OCI-M2 (cell line): ENCODE results near the gene TMUB1.

Experiments
- DNase-seq: peaks from one replicate; lab custom pipeline; 2025; ENCODE audit not compliant: unreplicated experiment; lab: John Stamatoyannopoulos, UW

Gene TMUB1

GRCh38 chr7:151071032-151071866, 12.0 kb downstream of the TMUB1 start:
- DNase-seq: no peak

DNA sequence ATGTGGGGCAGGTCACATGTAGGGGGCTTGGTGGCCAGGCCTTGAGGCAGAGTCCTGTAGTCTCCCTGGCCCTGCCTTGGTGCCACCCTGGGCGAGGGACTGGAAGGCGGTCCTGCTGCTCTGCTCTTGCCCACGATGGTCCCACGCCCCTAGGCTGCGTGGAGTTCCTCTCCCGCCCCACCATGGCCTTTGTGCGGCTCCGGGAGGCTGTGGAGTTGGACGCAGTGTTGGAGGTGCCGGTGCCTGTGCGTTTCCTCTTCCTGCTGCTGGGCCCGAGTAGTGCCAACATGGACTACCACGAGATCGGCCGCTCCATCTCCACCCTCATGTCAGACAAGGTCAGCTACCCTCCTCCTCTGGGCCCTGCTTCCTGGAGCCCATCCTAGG, 12.7 kb downstream of the TMUB1 start:
- no peak for DNase-seq

- DNase-seq: no peak
Observed at GRCh38 chr7:151069841-151070573, 13.3 kb downstream of the TMUB1 start.

DNA sequence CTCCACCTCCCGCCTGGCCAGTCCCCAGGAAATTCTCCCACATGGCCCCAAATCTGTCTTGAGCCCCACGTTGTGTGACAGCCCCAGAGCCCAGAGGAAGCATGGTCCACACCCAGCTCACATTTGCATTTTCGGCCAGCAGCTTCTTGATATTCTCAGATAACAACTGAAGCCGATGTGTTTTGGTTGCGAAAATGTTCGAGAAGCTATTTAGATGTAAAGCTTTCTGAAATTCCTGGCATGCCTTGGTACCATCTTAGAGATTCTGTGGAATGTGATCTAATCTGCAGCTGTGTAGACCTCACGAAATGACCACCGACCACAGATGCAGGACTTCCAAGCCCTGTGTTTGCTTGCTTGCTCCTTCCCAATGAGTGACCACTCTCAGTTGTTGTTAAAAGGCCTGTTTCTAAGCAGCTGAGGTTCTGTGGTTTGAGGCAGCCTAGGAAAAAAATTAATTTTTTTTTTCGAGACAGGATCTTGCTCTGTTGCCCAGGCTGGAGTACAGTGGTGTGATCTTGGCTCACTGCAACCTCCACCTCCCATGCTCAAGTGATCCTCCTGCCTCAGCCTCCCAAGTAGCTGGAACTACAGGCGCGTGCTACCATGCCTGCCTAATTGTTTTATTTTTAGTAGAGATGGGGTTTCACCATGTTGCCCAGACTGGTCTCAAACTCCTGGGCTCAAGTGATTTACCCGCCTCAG, 15.1 kb downstream of the TMUB1 start:
- no peak for DNase-seq

DNA sequence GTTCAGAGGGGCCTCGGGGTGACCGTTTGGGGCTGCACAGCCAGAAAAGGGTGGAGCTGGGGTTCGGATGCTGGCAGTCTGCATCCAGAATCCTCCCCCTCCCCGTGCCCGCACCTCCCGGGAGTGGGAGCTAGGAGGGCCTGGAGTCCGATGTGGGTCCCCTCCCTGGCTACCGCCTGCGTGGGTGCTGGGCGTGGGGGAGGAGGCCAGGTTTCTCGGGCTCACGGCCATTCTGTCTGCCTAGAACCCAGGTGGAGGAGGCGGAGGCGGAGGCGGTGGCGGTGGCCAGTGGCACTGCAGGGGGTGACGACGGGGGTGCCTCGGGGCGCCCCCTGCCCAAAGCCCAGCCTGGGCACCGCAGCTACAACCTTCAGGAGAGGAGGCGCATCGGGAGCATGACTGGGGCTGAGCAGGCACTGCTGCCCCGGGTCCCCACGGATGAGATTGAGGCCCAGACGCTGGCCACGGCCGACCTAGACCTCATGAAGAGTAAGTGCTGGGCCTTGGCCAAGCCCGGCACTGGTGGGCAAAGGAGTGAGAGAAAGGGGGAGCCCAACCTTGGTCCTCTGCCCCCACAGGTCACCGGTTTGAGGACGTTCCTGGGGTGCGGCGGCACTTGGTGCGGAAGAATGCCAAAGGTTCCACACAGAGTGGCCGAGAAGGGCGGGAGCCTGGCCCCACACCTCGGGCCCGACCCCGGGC, 16.9 kb downstream of the TMUB1 start:
- no peak for DNase-seq

DNA sequence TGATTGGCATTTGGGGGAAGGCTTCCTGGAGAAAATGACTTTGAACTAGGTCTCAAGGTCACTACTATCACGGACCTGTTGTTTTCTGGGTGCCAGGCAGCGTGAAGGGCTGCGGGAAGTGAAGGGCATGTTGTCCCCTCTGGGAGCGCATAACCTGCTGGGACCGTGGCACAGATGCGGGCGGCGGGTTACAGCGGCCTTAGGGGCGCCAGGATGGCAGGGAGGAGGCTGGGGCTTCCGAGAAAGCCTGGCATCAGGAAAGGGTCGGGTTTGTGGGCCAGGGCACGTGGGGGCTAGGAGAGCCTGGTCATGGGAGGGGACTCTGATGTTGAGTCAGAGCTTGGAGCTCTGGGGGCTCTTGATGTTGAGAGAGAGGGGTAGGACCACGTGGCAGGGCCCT, 17.8 kb downstream of the TMUB1 start:
- DNase-seq: no peak

- no peak for DNase-seq
Observed at GRCh38 chr7:151064993-151065392, 18.3 kb downstream of the TMUB1 start.

DNA sequence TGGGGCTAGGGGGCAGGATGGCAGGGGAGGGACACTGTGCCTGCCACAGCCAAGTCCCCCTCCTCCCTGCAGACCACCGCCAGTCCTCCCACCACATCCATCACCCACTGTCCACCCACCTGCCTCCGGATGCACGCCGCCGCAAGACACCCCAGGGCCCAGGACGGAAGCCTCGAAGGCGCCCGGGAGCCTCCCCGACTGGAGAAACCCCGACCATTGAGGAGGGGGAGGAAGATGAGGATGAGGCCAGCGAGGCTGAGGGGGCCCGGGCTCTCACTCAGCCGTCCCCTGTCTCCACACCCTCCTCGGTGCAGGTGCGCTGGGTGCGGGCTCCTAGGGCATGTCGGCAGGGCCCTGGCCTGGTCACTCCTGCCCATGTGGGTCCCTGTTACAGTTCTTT, 18.8 kb downstream of the TMUB1 start:
- no peak for DNase-seq

- DNase-seq: no peak
Observed at GRCh38 chr7:151063212-151063561, 20.1 kb downstream of the TMUB1 start.

DNA sequence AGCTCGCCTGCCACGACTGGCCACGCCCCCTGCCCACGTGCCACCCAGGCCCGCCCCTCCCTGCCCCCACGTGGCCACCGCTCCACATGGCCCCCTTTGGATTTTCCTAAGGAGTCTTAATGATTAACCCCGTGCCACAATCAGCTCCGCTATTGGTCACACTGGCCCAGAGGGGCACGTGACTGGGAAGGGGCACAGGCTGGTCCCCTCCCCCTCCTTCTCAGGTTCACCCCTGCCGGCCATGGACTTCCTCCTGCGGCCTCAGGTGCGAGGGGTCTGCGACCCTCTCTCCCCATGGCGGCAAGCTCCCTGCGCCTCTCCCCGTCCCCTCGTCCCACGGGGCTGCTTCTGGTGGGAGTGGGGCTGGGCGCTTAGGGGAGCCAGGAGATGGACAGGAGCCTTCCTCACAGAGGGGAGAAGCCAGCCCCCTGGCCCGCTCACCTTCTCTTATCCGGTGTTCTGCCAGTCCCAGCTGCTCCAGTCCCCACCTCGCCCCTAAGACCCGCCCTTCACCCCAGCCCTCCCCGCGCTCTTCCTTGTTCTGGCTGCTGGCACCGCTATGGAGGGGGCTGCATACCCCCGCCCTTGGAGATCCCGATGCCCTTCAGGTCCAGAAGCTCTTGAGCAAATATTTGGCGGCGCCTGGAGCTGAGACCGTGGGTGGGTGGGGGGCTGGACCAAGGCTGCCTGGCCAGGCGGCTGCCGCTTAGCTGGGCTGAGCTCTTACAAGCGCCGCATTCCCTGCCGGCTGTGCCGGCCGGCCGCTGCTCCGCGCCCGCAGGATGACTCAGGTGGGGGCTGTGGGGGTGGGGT, 20.7 kb downstream of the TMUB1 start:
- no peak for DNase-seq

DNA sequence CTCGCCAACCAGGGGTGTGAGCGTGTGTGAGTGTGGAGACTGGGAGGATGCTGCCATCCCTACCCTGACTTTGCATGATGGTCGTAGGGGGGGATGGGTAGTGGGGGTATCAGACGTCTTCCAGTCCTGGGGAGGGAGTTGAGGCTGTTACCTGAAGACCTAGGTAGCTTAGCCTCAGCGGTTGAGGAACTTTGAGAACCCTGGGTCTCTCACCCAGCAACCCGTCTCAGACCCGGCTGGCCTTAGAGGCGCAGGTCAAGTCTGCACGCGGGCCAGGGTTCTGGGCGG, 21.2 kb downstream of the TMUB1 start:
- DNase-seq: no peak

DNA sequence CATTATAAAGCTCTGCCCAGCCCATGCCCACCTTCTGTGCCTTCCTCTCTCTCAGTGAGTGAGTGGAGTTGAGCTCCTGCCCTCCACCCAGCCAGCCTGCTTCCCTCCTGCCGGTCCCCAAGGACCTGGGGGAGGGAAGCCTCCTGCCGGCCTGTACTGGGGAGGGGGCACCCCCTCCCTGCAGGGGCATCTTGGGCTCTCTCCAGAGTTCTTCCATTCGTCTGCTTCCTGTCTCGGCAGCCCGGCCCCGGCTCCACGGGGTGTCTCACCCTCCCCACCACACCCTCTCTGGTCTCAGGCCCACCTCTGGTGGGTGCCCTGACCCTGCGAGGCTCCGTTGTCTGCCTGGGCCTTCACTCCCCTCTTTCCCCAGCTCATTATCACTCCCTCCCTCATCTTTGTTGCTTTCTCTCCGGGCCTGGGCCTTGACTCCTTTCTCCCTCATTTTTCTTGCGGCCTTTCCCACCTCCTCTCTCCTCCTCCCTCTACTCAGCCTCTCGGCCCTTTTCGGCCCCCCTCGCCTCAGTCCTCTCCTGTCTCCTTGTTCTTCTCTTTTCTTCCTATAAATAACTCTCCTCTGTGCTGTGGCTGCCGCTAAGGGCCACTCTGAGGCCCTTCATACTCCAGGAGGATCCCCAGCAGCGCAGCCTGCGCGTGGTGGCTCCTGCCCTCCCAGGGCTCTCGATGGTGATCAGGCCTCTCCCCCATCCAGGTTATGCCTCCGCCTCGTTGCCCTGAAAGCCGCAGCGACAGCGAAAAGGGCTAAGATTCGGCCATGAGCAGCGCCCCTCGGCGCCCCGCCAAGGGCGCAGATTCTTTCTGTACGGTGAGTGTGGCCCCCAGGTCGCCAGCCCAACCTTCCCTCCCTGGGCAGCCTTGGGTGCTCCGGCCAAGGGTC, 21.8 kb downstream of the TMUB1 start:
- no peak for DNase-seq

GRCh38 chr7:151060416-151061212, 22.7 kb downstream of the TMUB1 start:
- no peak for DNase-seq

DNA sequence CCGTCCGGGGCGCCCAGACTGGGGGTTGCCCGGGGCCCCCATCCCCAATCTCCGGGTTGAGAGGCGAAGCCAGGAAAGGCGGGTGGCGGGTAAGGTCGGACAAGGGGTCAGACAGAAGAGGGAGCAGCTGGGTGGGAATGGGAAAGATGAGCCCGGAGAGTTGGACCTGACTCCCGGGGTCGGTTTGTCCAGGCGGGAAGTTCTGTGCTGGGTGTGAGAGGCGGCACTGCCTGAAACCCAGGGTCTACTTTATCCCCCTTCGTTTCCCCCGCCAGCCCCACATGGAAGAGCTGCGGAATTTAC, 23.2 kb downstream of the TMUB1 start:
- DNase-seq: no peak

DNA sequence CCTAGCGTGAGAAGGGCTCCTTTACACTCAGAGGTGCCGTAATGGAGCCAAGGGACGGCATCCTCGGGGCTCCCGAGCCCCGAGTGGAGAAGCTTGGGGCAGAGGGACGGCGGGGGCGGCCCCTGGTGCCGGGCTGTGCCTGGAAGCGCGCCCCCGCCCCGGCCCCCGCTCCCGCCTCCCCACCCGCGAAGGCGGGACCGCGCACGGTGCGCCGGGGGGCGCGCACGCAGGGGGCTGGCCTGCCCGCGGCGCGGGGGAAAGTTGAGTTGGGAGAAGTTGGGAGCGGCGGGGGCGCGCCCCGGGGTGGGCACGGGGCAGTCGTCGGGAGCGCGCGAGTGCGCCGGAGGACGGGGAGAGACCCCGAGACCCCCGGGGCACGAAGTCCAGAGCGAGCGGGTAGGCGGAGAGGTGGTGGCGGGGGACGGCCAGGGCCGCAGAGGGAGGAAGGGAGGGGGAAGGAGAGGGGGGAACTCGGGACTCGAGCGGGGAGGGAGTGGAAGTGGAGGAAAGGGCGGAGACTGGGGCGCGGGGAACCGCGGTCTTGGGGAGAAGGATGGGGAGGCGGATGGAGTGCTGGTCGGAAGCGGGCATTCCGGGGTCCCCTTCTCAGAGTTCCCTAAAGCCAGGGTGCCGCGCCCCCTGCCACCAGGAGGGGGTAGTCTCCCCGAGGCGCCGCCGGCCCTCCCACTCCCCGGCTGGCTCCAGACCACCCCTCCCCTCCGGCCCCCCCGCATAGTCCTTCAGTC, 23.8 kb downstream of the TMUB1 start, which contains the start of gene SLC4A2:
Gene SLC4A2, plus strand, starts transcription at position 223 of the 746 bp plus-strand sequence. CDS start 2,399 bp downstream, outside the sequence.
- DNase-seq: no peak

DNA sequence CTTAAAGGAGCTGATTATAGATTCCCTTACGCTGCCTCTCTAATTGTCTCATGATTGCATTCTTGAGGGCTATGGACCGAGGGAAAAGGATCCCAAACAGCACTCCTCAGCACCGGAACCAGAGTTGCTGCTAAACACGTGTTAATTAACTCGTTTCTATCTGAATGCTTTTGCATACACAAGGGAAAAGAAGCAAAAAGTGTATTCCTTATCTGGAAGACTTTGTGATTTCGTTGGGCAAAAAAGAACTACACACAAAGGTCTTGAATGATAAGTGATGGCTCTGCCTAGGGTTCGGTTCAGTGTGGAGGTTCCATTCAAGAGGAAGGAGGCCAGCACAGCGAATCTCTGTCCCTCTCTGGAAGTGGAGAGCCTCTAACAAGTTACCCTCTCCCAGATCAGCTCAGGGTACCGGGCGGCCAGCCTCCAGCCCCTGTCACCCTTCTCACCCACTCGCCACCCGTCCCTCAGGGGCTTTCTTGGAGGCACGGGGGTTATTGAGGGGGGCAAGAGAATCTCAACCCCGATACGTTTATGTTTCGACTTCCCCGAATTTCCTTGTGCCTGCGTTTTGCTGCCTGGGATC, 24.4 kb downstream of the TMUB1 start:
- DNase-seq: no peak

DNA sequence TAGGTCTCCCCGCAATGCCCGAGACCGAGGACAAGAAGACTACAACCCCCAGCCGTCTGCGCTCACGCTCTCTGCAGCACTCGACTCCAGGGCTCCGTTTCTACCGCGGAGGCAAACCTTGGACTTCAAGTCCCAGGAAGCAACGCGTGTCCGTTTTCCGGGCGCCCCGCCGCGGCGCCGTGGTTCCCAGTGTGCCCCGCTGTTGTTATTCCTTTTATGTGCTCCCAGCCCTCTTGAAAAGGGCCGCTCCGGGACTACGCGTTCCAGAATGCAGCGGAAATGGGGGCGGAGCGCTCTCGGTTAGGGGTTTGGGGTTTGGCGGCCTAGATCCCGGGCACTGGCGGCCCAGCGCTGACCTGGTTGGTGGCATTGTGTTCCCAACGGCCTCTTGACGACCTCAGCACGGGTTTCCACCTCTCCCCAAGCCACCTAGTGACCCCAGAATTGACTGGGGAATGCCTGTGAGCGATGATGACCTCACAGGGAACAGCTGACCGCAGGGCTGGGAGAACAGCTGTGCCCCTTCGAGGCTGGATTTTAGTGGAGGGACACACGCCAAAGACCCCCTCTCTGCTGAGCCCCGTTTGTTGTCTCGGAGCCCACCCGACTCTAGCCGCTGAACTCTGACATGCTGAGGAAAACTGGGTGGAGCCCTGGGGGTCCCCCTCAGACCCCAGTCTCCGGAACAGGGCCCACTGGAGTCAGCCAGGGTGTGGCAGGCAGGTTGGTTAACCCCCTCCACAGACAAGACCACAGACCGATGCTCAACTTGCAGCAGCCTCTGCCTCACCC, 25.1 kb downstream of the TMUB1 start:
- peak; percentile 98 for DNase-seq
